HG02623 (cell line): Measurements from ENCODE around the gene CAPN15.
"Not testable (repeated sequence)": the region's sequence is repeated elsewhere in the genome, so short reads cannot be mapped to it uniquely, and the experiment has no call there.

Experiments used
- ATAC-seq: cut with Tn5 transposase; IDR thresholded peaks from one replicate; pipeline ENCODE4 v1.9.1; 2021; ENCODE audit warnings: moderate library complexity; ENCODE audit not compliant: unreplicated experiment

Gene CAPN15

DNA sequence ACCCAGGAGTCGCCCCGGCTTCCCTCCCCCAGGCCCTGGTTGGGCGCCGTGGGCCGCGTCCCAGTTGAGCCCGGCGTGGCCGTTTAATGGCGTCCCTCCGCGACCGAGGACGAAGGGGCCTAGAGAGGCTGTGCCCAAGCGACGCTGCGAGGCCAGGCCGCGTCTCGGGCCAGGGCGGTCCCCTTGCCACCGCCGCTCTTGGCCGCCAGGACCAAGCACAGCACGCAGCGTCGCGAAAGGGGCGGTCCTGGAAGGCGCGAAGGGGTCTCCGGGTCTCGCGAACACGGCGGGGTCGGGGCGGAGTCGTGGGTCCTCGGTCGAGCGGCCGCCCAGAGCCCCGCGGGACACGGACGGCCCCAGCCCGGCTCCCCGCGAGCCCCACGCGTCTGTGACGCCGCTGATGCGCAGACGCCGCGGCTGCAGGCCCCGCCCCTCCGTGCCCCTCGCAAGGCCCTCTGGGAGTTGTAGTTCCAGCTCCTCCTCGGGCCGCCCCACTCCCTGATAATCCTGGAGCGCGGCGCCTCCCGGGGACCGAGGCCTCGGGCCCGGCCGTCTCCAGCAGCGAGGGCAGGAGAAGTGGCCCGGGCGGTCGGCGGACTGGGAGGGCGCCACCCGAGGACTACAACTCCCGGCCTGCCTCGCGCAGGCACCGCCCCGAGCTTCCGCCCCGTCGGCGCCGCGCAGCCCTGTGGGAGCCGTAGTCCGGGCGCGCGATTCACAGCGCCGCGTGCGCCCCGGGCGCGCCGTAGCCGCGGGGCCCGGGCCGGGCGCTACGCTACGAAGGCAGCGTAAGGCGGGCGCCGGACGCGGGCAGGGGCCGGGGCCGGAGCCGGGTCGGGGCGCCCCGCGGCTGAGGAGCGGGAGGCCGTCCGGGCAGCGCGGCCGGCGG lies at the start of gene CAPN15:
CAPN15 (plus strand) TSS at position 698 of the 889 bp plus-strand sequence. CDS start 19,127 bp downstream, outside the sequence.
- ATAC-seq, result peak; percentile 56

DNA sequence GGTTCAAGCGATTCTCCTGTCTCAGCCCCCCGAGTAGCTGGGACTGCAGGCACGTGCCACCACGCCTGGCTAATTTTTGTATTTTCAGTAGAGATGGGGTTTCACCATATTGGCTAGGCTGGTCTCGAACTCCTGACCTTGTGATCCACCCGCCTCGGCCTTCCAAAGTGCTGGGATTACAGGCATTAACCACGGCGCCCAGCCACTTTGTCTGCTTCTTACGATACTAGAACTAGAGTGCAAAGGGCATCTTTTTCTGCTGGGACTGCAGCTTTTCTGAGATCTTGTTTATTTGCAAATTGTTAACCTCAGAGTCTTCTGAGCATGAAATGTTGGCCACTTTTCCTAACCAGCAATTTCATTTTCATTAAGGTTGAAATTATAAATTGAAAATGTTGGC lies 49.2 kb upstream of the CAPN15 start:
- ATAC-seq, result not testable (repeated sequence)

DNA sequence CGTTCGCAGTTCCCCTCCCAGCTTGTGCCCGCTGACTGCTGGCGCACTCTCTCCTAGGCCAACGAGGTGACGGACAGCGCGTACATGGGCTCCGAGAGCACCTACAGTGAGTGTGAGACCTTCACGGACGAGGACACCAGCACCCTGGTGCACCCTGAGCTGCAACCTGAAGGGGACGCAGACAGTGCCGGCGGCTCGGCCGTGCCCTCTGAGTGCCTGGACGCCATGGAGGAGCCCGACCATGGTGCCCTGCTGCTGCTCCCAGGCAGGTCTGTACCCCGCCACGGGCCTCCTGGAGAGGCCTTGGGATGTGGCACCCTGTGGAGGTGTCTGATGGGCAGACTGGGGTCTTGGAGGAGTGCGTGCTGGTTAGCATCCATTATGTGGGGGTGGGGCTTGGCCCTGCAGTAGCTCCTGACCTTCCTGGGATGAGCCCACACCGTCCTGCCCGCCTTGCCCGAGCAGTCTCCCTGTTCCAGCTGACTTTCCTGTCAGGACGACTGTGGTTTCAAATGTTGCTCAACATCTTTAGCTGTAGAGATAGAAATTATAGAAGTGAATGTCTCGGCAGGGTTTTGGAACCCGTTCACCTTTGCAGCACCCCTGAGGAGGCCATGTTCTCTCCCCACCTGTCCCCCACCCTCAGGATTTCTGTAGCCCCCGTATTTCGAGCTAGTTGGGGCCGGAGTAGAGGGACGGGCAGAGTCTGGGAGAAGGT lies 44.9 kb upstream of the CAPN15 start:
- ATAC-seq, result no peak

DNA sequence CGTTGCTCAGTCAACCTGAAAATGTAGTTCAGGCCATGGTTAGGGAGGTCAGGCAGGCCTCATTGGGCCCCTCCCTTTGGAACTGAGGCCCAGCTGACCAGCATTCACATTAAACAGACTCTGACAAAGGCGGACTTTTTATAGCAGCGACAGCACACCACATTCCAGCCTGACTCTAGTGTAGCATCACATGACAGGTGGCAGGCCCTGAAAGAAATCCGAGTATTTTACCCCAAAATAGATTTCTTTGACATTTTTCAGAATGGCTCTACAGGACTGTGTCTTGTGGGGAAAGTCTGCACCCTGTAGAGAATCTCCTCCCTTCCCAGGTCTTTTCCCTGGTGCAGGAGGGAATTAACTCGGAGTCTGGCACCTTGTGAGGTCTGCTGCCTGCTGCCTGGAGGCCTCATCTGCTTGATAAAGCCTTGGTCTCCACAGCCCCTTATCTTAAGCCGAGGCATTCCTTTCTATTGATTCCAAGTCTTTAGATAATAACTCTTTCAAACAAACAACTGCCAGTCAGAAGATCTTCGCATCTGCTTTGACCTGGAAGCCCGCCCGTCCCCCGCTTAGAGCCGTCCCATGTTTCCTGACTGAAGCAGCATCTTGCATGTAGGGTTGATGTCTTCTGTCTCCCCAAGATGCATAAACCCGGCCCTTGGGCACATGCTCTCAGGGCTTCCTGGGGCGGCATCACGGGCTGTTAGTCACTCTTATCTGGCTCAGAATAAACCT lies 44.0 kb upstream of the CAPN15 start:
- ATAC-seq, result no peak

DNA sequence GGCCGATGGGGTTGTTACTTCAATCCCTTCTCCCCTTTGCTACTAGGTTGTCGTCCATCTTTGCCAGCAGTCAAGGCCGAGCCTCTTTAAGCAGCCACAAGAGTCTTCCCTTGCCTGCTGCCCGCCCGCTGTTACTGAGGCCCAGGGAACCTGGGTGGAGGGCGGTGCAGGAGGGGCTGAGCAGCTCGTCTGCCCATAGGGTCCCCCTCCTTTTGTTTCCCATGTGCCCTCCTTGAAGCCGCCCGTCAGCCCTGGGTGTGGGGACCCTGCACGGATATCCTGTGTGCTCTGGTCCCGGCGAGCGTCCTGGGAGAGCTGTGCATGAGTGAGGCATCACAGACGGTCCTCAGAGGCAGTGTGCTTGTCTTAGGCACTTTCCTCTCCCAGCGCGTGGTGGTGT lies 37.9 kb upstream of the CAPN15 start:
- ATAC-seq, result no peak

DNA sequence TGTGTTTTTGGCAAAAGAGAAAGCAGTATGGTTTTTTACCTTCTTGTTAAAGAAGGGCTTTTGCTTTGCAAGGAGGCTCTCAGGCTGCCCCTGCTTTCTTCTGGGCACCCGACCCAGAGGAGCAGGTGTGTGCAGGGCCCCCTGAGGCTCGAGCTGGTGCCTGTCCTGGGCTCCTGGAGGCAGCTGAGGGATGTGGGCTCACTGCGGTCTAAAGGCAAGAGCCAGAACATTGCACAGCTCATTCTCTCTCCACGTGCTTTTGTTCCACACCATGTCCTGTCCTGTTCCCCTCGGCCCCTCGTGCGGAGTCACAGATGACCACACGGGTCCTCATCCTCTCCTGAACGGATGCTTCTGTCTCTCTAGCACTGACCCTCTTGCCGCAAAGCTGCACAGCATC lies 36.7 kb upstream of the CAPN15 start:
- no peak for ATAC-seq

DNA sequence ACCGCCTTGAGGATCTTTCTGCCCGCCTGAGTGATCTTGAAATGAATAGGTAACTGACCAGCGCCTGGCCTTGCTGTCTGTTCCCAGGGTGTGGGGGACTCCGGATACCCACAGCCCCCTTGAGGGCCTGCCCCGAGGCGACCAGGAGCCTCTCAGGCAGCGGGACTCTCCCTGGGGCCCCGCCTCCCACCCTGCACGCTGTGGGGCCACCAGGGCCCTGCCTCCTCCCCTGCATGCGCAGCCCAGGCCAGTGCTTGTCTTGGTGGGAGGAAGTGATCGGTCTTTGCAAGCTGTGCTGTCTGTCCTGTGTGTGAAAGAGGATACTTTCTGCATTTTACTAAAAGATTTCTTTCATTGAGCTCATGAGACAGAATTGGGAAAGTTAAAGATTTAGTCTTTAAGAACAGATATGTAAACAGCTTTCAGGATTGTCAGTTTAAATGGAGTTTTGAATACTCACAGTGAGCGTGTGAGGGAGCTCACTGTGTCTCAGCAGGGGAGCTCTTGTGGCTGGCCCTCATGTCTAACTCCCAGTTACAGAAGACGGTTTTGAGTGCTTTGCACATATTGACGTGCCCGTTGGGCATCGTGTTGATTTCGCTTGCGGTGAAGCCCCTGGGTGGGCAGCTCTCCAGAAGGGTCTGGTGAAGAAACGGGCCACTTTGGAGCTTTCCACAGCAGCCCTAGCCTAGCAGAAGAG lies 36.1 kb upstream of the CAPN15 start:
- ATAC-seq, result no peak

DNA sequence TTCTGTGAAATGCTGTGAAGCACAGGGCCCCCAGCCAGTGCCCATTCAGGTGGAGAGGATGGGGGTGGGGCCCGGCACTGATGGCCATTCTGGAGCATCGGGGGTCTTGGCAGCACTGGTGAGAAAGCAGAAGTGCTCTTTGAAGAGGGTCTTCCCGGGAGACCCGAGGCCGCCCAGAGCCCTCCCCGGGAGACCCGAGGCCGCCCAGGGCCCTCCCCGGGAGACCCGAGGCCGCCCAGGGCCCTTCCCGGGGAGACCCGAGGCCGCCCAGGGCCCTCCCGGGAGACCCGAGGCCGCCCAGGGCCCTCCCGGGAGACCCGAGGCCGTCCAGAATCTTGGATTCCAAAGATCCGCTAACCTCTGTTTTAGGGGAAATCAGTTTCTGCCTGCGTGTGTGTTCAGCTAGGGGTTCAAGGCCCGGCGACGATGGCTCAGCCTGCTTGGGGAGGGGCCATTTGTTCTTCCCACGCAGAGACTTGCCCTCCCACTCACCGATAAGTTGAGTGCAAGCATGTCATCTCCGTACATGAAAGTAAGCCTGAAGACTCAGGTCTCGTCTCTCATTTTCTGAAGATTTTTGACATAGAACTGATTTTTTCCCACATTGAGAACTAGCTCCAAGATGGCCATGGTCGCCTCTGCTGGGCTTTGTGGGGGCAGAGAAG lies 35.2 kb upstream of the CAPN15 start:
- no peak for ATAC-seq

DNA sequence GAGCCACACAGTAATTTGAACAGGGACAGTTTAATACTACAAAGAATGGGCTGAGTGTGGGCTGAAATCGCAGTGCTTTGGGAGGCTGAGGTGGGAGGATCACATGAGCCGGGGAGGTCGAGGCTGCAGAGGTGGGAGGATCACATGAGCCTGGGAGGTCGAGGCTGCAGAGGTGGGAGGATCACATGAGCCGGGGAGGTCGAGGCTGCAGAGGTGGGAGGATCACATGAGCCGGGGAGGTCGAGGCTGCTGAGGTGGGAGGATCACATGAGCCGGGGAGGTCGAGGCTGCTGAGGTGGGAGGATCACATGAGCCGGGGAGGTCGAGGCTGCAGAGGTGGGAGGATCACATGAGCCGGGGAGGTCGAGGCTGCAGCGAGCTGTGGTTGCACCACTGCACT lies 32.8 kb upstream of the CAPN15 start:
- not testable (repeated sequence) for ATAC-seq

DNA sequence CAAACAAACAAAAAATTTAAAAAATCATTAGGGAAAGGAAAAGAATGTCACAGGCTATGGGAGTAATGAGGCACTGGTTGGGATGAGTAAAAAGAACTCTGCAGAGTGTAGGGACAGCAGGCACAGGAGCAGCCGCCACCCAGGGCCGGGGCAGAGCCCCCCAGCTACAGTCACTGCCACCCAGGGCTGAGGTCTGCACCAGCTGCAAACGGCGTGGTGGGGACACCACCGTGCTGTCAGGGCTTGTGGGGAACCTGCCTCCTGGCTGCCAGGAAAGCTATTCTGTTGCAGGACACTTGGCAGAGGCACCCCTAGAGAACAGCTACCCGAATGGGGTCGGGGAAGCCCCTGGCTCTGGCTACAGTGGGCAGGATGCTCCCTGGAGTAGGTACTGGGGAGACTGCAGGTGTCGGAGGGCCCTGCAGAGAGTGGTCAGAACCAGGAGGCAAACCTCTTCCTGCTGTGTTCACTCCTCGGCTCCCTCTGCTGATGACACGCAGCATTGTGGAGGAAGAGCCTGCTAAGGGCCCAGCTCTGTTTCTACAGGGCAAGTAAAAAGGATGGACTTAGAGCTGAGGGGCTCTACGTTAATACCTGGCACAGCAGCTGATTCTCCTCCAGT lies 32.3 kb upstream of the CAPN15 start:
- ATAC-seq, result no peak

DNA sequence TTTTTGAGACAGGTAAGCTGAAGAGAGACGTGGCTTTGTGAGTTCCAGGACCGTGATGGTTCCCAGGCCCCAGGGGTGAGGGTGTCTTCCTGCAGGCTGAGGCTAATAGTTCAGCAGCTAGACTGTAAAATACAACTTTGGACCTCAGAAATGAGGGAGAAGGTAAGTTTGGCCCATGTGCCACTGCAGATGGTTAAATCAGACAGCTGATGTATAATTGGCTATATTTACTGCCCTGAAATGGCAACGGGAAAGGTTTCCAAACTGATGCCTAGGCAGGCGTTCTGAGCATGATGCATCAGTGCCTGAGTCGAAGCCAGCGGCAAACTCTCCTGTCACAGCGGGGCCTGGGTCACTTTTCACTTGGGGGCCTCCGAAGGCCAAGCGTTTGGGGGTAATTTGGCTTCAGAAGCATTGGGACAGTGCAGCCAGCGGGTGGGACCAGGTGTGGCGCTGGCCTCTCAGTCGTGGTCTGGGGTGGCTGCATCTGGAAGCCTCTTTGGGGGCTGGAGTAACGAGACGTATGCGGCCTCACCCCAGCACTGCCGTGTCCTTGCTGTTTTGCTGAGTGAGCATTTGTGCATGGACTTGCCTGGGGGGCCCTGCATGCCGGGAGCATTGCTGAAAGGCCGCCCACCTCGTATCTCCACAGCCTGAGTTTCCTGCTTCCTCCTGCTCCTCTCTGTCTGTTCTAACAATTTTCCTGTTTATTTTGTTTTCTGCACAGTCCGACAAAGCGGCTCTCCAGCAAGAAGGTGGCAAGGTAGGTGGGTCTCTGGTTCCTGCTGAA lies 31.2 kb upstream of the CAPN15 start:
- no peak for ATAC-seq

DNA sequence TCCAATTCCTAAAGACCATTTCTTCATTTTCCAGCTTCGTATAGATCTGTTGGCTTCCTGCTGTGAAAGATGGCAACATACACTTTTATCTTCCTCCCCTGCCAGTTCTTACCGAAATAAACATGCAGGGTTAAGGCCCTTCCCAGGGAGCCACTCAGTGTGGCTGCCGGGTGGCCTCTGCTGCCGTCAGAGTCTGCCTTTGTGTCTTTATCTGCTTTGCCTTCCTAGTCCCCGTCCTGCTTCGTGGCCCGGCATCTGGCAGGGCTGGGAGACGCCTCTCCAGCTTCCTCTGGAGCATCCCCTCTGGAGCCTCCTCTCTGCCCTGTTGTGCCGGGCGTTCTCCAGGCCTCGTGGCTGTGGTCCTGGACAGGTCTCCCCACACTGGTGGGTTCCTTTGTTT lies 30.3 kb upstream of the CAPN15 start:
- no peak for ATAC-seq

DNA sequence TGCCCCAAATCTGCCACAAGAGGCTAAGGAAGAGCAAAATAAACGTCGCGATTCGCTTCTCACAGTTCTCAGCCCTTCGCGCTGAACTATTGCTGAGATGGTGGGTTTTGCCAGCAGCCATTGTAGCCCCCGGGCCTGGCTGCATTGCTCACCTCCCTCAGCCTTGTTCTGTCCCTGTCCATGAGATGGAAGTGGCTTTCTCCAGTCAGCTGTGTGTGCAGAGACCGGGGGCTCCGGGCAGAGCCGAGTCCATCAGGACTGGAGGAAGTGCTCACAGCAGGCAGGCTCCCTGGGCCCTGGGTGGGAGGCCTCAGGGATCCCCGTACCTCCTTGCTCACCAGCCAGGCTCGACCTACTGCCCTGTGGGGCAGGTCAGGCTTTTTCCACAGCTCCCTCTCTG lies 27.6 kb upstream of the CAPN15 start:
- no peak for ATAC-seq

DNA sequence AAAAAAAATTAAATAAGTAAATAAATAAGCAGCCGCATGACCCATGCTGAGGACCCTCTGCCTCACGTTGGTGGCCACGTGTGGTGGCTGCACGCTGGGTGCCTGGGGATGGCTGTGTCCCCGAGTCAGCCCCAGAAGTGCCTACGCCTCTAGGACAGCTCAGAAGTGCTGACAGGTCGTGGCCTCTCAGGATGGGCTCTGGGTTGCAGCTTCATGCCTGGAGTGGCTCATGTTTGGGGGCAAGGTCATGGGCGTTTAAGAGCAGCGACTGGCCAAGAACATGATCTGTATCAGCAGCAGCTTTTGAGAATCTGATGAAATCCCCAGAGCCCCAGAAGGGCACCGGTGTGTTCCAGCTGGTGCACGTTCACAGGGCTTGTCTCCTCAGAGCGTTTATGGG lies 26.8 kb upstream of the CAPN15 start:
- no peak for ATAC-seq

DNA sequence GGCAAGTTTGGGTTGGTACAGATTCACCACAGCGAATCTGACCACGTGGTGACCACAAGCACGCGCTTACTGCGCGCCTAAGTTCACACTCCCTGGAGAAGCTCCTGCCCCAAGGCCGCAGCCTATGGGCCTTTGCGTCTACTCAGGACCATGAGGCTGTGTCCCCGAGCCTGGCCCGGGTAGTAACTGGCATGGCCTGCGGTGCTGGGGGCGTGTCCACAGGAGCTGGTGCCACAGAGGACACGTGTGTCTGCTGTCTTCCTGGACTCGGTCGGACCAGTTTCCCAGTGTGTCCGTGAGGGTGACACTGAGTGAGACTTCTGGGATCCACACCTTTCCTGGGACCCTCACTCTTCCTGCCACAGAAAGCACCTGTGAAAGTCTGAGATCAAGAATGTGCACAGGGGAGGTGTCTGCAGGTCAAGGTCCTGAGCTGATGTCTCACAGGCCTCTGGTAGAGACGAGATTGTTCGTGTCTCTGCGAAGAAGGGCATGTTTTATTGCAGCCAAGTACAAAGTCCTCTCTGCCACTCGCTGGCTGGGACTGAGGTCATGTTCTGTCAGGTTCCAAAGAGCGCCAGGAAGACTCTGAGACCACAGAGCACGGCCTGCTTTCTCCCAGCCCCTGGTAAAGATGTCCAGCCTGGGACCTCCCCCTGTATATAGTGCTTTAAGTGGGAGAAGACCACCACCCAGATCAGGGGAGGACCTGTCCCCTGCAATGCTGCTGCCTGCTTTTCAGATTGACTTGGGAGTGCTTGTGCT lies 25.2 kb upstream of the CAPN15 start:
- no peak for ATAC-seq

DNA sequence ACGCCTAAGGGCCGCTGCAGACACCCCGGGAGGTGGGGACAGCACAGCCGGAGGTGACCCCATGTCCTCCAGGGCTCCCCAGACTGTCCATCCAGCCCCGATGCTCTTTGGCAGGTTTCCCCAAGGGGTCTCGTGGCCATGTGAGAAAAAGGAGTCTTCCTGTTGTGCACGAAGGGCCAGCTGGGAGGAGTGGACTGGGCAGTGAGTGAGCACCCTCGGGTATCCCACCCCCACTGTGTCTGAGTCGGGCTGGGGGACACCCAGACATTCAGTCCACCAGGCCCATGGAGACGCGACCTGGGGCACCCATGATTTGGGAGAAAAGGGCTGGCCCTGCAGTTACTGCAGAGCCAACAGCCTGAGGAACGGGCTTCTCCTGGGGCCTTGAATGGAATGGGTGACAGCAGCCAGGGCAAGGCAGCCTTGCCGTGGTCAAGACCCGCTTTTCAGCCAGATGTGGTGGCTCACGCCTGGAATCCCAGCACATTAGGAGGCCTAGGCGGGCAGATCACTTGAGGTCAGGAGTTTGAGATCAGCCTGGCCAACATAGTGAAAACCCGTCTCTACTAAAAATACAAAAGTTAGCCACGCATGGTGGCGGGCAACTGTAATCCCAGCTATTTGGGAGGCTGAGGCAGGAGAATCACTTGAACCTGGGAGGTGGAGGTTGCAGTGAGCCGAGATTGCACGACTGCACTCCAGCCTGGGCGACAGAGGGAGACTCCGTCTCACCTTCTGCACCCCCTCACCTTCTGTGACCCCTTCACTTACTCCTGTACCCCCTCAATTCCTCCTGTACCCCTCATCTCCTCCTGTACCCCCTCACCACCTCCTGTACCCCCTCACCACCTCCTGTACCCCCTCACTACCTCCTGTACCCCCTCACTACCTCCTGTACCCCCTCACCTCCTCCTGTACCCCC lies 24.1 kb upstream of the CAPN15 start:
- ATAC-seq, result no peak

DNA sequence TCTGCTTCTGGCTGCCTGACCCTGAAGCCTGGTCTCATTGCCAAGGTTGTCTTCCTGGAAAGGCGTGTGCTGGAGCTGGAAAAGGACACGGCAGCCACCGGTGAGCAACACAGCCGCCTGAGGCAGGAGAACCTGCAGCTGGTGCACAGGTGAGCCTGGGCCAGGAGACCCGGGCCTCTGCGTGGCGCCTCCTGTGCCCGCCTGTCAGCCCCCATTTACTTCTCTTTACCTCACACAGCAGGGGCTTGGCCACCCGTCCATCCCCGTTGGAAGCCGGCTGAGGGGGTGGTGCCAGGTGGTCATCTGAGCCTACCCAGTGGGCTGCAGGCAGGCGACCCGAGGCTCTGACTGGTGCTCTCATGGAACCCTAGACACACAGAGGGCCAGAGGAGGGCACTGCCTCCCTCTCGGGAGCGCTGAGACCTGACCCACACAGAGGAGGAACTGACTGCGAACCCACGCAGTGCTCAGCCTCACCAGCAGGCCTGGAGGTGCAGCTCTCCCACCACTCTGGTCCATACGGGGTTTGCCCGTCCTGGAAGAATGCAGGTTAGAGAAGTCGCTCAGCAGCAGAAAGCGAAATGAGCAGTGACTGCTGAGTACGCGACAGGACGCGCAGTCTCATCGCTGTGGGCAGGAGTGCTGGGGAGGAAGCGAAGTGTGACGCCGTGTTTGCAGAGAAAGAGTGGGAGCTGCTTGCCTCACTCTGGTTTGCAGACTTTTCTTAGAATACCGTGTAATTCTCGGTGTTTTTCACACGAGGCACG lies 21.9 kb upstream of the CAPN15 start:
- ATAC-seq, result no peak
